GM18499 (cell line): ENCODE results near the gene CDR2.
"Not testable (repeated sequence)": the region's sequence is repeated elsewhere in the genome, so short reads cannot be mapped to it uniquely, and the experiment has no call there.

Experiments used
- ATAC-seq: cut with Tn5 transposase; IDR thresholded peaks from one replicate; pipeline ENCODE4 v1.9.1; 2021; ENCODE audit warnings: moderate number of reproducible peaks; ENCODE audit not compliant: insufficient read depth, unreplicated experiment

Gene CDR2

DNA sequence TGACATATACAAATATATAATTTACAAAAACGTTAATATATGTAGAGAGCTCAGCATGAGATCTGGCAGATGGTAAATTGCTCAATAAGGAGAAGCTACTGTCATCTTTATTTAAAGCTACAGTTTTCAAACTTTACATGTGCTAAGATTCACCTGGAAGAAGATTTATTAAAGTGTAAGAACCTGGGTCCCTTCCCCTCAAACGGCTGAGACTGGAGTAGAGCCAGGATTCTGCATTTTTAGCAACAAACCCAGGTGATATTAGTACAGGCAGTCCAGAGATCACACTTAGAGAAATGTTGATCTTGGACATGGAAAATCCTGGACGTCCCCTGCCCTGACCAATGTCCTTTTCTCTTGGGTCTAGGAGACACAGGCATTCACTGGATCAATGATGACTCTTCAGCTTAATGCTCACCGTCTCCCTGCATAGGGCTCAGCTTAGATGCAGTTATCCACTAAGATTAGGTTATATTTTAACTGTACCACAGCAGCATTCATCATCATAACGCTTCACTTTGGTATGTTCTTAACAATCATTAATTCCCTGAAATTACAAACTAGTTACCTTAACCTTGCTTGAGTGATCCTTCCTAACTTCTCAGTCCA, 20.4 kb downstream of the CDR2 start:
- no peak for ATAC-seq

DNA sequence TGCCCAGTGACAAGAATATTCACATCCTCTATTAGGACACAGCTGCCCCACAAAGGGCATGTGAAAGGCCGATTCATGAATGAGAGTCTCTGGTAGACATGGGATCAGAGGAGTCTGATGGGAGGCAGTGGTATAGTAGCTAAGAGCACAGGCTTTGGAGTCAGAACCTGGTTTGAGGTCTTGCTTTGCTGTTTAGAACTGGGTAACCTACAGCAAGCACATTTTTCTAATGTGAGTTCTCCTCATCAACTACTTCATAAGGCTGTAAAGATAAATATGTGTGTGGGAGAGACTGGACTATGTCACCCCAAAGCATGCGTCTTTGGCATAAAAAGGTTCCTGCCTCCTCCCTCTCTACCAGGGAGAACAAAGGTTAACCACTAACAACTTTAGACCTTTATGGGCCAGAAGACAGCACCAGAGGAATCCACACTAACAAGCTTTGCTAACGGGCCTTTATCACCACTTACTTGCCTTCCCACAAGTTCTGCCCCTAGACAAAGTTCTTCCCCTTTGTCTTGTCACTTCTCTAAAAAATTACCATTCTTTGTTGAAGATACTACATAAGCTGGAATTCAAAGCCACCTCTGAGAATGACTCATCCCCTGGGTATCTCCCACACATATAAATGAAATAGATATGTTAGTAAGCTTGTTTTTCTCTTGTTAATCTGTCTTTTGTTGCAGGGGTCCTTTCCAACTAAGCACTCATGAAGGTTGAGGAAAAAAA, 21.1 kb downstream of the CDR2 start:
- no peak for ATAC-seq

GRCh38 chr16:22352723-22353122, 21.7 kb downstream of the CDR2 start:
- no peak for ATAC-seq

- no peak for ATAC-seq
Measured at GRCh38 chr16:22352140-22352539, 22.3 kb downstream of the CDR2 start.

DNA sequence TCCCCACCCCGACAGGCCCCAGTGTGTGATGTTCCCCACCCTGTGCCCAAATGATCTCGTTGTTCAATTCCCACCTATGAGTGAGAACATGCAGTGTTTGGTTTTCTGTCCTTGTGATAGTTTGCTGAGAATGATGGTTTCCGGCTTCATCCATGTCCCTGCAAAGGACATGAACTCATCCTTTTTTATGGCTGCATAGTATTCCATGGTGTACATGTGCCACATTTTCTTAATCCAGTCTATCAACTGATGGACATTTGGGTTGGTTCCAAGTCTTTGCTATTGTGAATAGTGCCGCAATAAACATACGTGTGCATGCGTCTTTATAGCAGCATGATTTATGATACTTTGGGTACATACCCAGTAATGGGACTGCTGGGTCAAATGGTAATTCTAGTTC, 23.4 kb downstream of the CDR2 start:
- not testable (repeated sequence) for ATAC-seq

DNA sequence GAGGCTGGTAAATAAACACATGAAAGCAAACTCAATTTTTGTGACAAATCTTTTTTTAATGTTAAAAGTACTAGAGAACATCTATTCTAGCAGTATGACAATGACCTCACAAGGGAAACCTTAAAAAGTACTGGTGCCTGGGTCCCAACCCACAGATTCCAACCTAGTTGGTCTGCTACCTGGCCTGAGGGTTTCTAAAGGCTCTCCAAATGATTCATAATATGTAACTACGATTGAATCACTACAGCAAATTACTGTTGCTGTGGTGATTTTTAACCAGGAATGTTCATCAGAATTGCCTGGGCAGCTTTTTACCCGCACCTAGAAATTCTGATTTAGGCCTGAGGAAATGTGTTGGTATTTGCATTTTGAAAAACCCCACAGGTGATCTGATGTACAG, 26.1 kb downstream of the CDR2 start:
- no peak for ATAC-seq

GRCh38 chr16:22347100-22347820, 27.2 kb downstream of the CDR2 start:
- ATAC-seq, result no peak

GRCh38 chr16:22346483-22346882, 27.9 kb downstream of the CDR2 start:
- no peak for ATAC-seq

- no peak for ATAC-seq
Measured at GRCh38 chr16:22342082-22342481, 32.3 kb downstream of the CDR2 start.

DNA sequence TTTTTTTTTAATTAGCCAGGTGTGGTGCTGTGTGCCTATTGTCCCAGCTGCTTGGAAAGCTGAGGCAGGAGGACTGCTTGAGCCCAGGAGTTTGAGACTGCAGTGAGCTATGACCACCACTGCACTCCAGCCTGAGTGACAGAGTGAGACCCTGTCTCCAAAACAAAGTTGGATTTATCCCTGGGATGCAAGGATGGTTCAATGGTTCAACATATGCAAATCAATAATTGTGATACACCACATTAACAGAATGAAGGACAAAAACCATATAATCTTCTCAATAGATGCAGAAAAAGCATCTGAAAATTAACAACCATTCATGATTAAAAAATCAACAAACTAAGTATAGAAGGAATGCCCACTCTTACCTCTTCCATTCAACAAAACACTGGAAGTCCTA, 33.5 kb downstream of the CDR2 start:
- no peak for ATAC-seq

GRCh38 chr16:22337849-22338635, 36.4 kb downstream of the CDR2 start:
- no peak for ATAC-seq

GRCh38 chr16:22337045-22337444, 37.4 kb downstream of the CDR2 start:
- ATAC-seq, result no peak

DNA sequence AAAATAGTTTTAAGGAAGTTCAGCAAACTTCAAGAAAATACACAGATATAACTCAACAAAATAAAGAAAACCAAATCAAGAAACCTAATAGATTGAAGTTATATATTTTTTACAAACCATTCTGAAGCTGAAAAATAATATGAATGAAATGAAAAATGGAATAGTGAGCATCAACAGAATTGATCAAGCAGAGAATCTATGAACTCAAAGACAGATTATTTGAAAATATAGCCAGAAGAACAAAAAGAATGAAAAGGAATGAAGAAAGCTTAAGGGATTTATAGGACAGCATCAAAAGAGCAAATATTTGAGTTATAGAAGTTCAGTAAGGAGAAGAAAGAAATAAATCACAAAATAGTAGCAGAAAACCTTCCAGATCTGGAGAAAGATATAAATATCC, 37.8 kb downstream of the CDR2 start:
- no peak for ATAC-seq

DNA sequence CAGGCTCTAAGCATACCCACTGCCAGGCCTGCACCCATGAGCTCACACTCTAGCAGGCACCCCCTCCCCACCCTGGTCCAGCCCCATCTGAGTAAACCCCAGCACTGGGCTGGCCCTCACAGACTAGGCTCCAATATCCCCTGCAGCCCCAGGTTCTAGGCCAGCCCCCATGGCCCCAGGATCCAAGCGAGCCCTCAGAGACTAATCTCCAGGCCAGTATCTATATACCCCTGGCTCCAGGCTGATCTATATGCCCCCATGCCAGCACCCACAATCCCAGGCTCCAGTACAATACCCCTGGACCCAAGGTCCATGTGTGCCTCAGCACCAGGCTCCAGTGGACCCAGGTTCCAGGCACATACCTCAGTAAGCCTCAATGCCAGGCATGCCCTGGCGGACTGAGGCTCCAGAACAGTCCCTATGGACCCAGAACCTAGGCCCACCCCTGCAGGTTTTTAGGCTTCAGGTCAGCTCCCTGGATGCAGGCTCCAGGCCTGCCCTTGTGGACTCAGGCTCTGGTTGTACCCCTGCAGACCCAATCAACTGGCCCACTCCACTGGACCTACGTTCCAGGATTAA, 38.7 kb downstream of the CDR2 start:
- no peak for ATAC-seq

DNA sequence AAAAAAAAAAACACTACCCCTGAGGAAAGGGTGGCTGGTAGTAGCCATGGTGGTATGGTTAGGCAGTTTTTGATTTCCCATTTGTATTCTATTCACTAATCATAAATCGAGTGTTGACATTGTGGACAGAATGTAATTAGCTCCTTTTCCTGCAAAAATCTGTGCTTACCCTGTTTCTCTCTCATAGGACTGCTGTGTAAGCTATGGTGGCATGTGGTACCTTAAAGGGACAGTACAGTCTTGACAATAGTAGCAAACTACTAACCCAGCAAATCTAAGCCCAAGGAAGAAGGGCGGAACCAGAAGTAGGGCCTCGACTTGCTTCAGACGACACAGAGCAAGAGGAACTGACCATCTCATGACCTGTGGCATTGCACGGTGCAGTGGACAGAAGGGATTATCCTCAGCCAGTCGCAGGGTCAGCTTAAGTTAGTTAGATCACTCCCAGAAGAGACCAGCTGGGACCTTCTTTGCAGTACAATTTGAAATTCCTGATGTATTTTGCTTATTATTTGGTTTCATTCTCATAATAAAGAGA, 40.9 kb downstream of the CDR2 start:
- ATAC-seq, result no peak

DNA sequence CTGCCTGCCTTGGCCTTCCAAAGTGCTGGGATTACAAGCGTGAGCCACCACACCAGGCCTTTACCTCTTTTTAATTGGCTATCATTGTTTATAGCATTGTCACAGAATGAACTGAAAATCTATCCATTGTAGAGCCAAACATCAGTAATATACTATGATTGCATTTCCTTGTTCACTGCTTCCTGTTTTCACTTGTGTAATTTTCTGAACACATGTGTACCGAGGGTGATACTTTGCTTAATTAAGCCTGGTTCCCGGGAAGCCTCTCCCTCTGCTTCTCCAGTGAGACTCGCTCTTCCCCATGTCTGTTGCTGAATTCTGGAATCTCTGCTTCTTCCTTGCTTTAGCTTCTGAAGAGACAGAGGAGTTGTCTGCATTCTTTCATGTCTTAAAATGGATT, 44.1 kb downstream of the CDR2 start:
- ATAC-seq, result no peak

DNA sequence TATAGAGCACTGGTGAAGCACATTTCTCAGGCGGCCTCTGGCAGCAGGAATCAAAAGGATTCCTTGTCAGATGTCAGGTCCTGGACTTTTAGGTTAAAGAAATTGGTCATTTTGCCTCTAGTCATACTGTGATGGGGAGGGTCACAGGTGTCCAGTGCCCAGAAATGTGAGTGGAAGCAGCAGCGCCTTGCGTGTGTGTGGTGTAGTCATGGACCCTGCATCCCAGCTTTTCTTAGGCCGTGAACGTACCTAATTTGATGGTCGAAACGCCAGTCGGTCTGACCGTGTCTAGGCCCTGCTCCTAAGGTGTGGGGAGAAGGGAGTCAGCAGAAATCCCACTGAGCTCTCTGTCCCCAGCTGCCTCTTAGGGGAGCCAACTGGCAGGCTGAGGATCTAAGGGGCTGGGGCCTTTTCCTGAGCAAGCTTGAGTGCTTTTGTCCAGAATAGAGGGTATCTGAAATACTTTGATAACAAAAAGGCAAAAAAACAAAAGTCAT, 45.2 kb downstream of the CDR2 start:
- no peak for ATAC-seq

DNA sequence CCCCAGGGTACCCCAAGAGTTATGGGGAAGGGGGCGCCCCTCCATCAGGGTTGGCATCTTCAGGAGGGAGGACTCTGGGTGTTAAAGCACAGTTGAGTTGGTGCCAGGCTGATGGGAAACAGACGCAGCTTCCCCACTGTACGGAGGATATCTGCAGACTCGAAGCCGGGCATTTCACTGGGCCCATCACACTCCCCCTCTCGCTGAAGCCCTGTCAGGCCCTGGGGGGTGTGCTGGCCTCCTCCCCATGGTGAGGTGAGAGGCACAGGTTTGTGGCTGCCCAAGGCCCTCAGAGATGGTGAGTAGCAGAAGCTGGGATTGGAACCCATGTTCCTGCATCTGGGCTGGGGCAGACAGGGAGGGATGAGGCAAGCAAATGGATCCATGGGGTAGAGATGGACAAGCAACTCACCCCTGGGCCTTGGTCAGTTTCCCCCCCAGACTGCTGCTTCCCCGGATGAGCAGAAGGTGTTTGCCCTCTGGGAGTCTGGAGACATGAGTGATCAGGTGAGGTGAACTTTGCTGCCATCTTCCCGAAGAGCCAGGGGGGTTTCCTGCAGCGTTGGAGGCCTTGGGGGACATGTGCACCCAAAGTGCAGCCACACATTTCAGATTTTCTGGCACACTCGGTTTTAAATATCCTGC, 46.2 kb downstream of the CDR2 start:
- no peak for ATAC-seq

GRCh38 chr16:22327446-22327775, 47.0 kb downstream of the CDR2 start:
- no peak for ATAC-seq
